OCI-LY3 (cell line): ENCODE results near the gene PRICKLE2.

Source experiments
- H2AFZ ChIP-seq: fragments of 200-600, 300-600 bp; shearing (Covaris generic); 2 replicates; pipeline ENCODE4 v1.6.0; 2014; ENCODE audit warnings: antibody characterized with exemption, low read depth, low read length
- H3K27ac ChIP-seq: fragments of 200-600, 300-600 bp; sonication (generic); 2 replicates; pipeline ENCODE4 v1.5.1; 2014; ENCODE audit warnings: mild to moderate bottlenecking, low read length, moderate library complexity, mixed read lengths
- H3K27me3 ChIP-seq: fragments of 200-600, 300-600 bp; sonication (generic); 2 replicates; pipeline ENCODE4 v1.6.1; 2014; ENCODE audit warnings: low read depth, low read length, mixed read lengths
- H3K36me3 ChIP-seq: fragments of 200-600, 300-600 bp; sonication (generic); replicated peaks from 2 replicates; pipeline ENCODE3; 2014; ENCODE audit warnings: low read depth, low read length, mixed read lengths
- H3K4me1 ChIP-seq: fragments of 300-600, 200-600 bp; sonication (generic); 2 replicates; pipeline ENCODE4 v1.6.1; 2014; ENCODE audit warnings: low read length, mixed read lengths
- H3K4me2 ChIP-seq: fragments of 200-600, 300-600 bp; sonication (generic); 2 replicates; pipeline ENCODE4 v1.6.1; 2014; ENCODE audit warnings: low read length, mixed read lengths
- H3K4me3 ChIP-seq: fragments of 300-600, 200-600 bp; sonication (generic); 2 replicates; pipeline ENCODE4 v1.5.1; 2014; ENCODE audit warnings: antibody characterized with exemption, mild to moderate bottlenecking, low read length, moderate library complexity
- H3K79me2 ChIP-seq: fragments of 300-600, 200-600 bp; shearing (Covaris generic); 2 replicates; pipeline ENCODE4 v1.6.1; 2014; ENCODE audit warnings: mild to moderate bottlenecking, low read length, mixed read lengths
- H3K9ac ChIP-seq: fragments of 300-600, 200-600 bp; shearing (Covaris generic); 2 replicates; pipeline ENCODE4 v1.6.0; 2014; ENCODE audit warnings: mild to moderate bottlenecking, low read length, moderate library complexity
- H3K9me3 ChIP-seq: fragments of 200-600, 300-600 bp; shearing (Covaris generic); 2 replicates; pipeline ENCODE4 v1.6.1; 2014; ENCODE audit warnings: low read length, mixed read lengths; ENCODE audit not compliant: insufficient read depth
- H4K20me1 ChIP-seq: fragments of 200-600, 300-600 bp; sonication (generic); 2 replicates; pipeline ENCODE4 v1.6.1; 2016; ENCODE audit warnings: low read length, mixed read lengths; ENCODE audit not compliant: insufficient read depth
- EZH2phosphoT487 ChIP-seq: fragments of 200-600 bp; shearing (Covaris generic); IDR thresholded peaks from 2 replicates; pipeline ENCODE4 v1.6.1; 2018; ENCODE audit warnings: antibody characterized with exemption, mixed run types, low read depth
- TF ChIP-seq, protein P1 (sequence below): fragments of 200-600, 300-600 bp; sonication (generic); IDR thresholded peaks from 2 replicates; pipeline ENCODE4 v1.5.1; 2014; ENCODE audit warnings: antibody characterized with exemption, low read length, low read depth

Gene PRICKLE2

DNA sequence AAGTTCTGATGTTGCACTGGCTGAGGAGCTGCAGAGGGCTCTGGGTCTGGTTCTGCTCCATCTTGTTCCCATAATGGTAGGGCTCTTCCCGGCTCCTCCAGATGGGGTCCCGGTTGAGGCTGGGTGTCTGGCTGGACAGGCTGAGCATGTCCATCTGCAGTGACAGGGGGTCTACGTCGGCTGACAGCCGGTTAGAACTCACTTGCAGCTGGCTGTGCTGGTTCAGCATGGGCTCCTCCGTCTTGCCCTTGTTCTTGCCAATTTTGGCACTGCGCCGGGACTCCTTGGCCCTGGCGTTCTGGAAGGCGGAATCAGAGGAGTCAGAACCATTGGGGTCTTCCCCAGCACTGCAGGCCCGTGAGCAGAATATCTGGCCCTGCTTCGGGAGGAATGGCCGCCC is 78.1 kb downstream of the PRICKLE2 start:
- Histone ChIP-seq H3K4me3 (no peak overlapping the region), H3K27ac (no peak overlapping the region), H3K4me2 (no peak overlapping the region), H3K4me1 (no peaks in the 10 kb centered on the region), H3K36me3 (no peaks in the 10 kb centered on the region), H4K20me1 (no peaks in the 10 kb centered on the region), H2AFZ (no peak overlapping the region), H3K9me3 (no peaks in the 10 kb centered on the region), H3K27me3 (no peaks in the 10 kb centered on the region), H3K79me2 (no peaks in the 10 kb centered on the region), H3K9ac (no peak overlapping the region)
- no peak for TF ChIP-seq EZH2phosphoT487
- TF ChIP-seq, protein P1, sequence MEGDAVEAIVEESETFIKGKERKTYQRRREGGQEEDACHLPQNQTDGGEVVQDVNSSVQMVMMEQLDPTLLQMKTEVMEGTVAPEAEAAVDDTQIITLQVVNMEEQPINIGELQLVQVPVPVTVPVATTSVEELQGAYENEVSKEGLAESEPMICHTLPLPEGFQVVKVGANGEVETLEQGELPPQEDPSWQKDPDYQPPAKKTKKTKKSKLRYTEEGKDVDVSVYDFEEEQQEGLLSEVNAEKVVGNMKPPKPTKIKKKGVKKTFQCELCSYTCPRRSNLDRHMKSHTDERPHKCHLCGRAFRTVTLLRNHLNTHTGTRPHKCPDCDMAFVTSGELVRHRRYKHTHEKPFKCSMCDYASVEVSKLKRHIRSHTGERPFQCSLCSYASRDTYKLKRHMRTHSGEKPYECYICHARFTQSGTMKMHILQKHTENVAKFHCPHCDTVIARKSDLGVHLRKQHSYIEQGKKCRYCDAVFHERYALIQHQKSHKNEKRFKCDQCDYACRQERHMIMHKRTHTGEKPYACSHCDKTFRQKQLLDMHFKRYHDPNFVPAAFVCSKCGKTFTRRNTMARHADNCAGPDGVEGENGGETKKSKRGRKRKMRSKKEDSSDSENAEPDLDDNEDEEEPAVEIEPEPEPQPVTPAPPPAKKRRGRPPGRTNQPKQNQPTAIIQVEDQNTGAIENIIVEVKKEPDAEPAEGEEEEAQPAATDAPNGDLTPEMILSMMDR, result no peak

DNA sequence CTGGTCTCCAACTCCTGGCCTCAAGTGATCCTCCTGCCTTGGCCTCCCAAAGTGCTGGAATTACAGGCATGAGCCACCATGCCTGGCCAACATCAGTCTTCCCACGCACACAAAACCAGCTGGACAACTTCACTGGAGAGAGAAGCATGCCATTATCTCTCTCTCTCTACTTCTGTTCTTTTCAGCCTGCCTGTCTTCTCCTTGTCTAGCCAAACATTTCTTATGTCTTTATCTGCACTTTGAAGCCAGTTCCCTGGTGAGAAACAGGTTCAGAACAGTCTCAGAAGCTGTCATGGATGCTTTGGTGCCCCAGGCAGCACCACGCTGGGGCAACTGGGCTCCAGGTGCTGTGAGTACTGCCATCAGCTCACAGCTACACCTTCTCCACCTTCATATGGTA is 79.8 kb downstream of the PRICKLE2 start:
- Histone ChIP-seq H3K9me3 (no peaks in the 10 kb centered on the region), H3K4me2 (no peak overlapping the region), H3K4me1 (no peaks in the 10 kb centered on the region), H3K27me3 (no peaks in the 10 kb centered on the region), H3K9ac (no peak overlapping the region), H3K4me3 (no peak overlapping the region), H3K27ac (no peak overlapping the region), H4K20me1 (no peaks in the 10 kb centered on the region), H2AFZ (no peak overlapping the region), H3K79me2 (no peaks in the 10 kb centered on the region), H3K36me3 (no peaks in the 10 kb centered on the region)
- TF ChIP-seq EZH2phosphoT487, result no peak
- TF ChIP-seq, protein P1, result no peak

DNA sequence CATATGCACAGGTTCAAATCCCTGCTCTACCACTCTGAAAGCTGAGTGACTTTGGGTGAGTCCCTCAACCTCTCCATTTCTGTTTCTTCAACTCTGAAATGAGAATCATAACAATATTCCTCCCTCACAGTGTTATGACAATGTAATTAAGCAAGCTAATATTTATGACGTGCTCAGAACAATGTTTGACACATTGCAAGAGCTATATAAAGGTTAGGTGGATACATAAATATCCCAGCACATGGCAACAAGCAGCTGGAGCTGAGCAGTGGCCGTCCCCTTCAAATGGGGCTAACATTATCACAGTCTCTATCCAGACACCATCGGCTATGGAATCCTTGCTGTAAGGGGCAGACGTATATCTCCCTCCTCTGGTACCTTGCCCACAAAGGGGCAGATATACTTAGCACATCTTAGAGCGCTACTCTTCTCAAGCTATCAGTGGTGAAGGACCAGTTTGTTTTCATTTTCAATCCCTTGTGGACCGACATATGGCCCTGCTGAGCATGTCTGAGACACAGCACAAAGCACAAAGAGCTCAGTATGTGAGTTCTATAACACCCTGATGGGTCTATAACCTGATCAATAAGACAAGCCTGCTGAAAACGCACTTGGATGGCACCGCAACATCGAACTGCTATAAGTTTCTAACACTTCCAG is 80.9 kb downstream of the PRICKLE2 start:
- Histone ChIP-seq H3K27me3 (no peaks in the 10 kb centered on the region), H3K79me2 (no peaks in the 10 kb centered on the region), H3K4me1 (no peaks in the 10 kb centered on the region), H3K9ac (no peak overlapping the region), H3K36me3 (no peaks in the 10 kb centered on the region), H2AFZ (no peak overlapping the region), H3K4me2 (no peak overlapping the region), H3K9me3 (no peaks in the 10 kb centered on the region), H3K27ac (no peak overlapping the region), H4K20me1 (no peaks in the 10 kb centered on the region), H3K4me3 (no peak overlapping the region)
- TF ChIP-seq EZH2phosphoT487, result no peak
- TF ChIP-seq, protein P1, result no peak

GRCh38 chr3:64143409-64144130 is 81.7 kb downstream of the PRICKLE2 start:
- no peak overlapping the region for H3K4me3 ChIP-seq
- TF ChIP-seq, protein P1, result no peak
- TF ChIP-seq EZH2phosphoT487, result no peak
- H3K79me2 ChIP-seq, result no peaks in the 10 kb centered on the region
- H2AFZ ChIP-seq, result no peak overlapping the region
- H3K9ac ChIP-seq, result no peak overlapping the region
- no peaks in the 10 kb centered on the region for H4K20me1 ChIP-seq
- no peak overlapping the region for H3K4me2 ChIP-seq
- H3K27me3 ChIP-seq, result no peaks in the 10 kb centered on the region
- H3K27ac ChIP-seq, result no peak overlapping the region
- no peaks in the 10 kb centered on the region for H3K4me1 ChIP-seq
- no peaks in the 10 kb centered on the region for H3K9me3 ChIP-seq
- H3K36me3 ChIP-seq, result no peaks in the 10 kb centered on the region
